ENCODE results near the gene GRAMD1A. TPM values are rescaled to one million over a fixed set of nuclear protein-coding genes. Genes with fewer than 3 reads are reported as not detected.

GRAMD1A gene
- total RNA-seq = 27.6 and 31.9 TPM in 2 replicates

GRCh38 chr19:34999498-35000337 is at the start of gene GRAMD1A:
GRAMD1A (plus strand) TSS chr19:35000323; CDS start chr19:35000479, 156 bp downstream.

GRCh38 chr19:34963573-34964406 is 36.3 kb upstream of the GRAMD1A start, which contains the start of gene ZNF792:
ZNF792 (minus strand) TSS chr19:34964229; CDS start chr19:34963662, 567 bp downstream.

GRCh38 chr19:35030257-35031071 is 30.3 kb downstream of the GRAMD1A start, which contains the start of gene SCN1B:
SCN1B (plus strand) TSS chr19:35030470; CDS start chr19:35030821, 351 bp downstream.

GRCh38 chr19:35041548-35042055 is 41.5 kb downstream of the GRAMD1A start, which contains the start of gene HPN:
HPN (plus strand) TSS chr19:35041721; CDS start chr19:35042507, 786 bp downstream.

Other genes starting within 250 kb of the GRAMD1A start
- 4.8 and 5.7 TPM in 2 replicates for gene ZNF599, start 227.1 kb upstream of the GRAMD1A start, total RNA-seq
- 5.6 and 9.0 TPM in 2 replicates for gene ZNF30, start 73.4 kb upstream of the GRAMD1A start, total RNA-seq
- gene ZNF792, start 36.1 kb upstream of the GRAMD1A start, total RNA-seq = 40.9 and 49.6 TPM in 2 replicates
- gene SCN1B, start 30.1 kb downstream of the GRAMD1A start, total RNA-seq = 8.8 and 12.2 TPM in 2 replicates
- under 0.01 and 0.09 TPM in 2 replicates for gene HPN, start 41.4 kb downstream of the GRAMD1A start, total RNA-seq
- not detected in 2 replicates for gene FXYD3, start 115.5 kb downstream of the GRAMD1A start, total RNA-seq
- gene LGI4, start 134.7 kb downstream of the GRAMD1A start, total RNA-seq = not detected in 2 replicates
- not detected in 2 replicates for gene FXYD1, start 138.5 kb downstream of the GRAMD1A start, total RNA-seq
- gene FXYD7, start 142.9 kb downstream of the GRAMD1A start, total RNA-seq = not detected in 2 replicates
- 22.2 and 27.3 TPM in 2 replicates for gene FXYD5, start 154.4 kb downstream of the GRAMD1A start, total RNA-seq
- not detected in 2 replicates for gene FAM187B, start 228.4 kb downstream of the GRAMD1A start, total RNA-seq
- 0.34 and 3.5 TPM in 2 replicates for gene LSR, start 248.7 kb downstream of the GRAMD1A start, total RNA-seq

Measured in dermis lymphatic vessel endothelial cell (primary cell).